B cell (primary cell): ENCODE results near the gene ABHD18. TPM values are rescaled to one million over a fixed set of nuclear protein-coding genes. Genes with fewer than 3 reads are reported as not detected.

Experiments
- ATAC-seq: fragments of 200-7000 bp; cut with Tn5 transposase; one replicate; pipeline ENCODE4 v1.10.0; 2021; ENCODE audit warnings: low read depth, mild to moderate bottlenecking, moderate number of reproducible peaks, moderate library complexity
- CTCF ChIA-PET: fragments of 350-600 bp; sonication (Branson Sonifier 250); formaldehyde crosslinking; loops from one replicate; lab custom pipeline; 2021; ENCODE audit warnings: antibody characterized with exemption, inconsistent platforms; lab: Charles Lee
- POLR2A ChIA-PET: fragments of 350-600 bp; sonication (Branson Sonifier 250); formaldehyde crosslinking; loops from one replicate; lab custom pipeline; 2021; ENCODE audit warnings: antibody characterized with exemption; lab: Charles Lee
- DNase-seq: peaks from one replicate; pipeline ENCODE4 v3.0.0; 2013
- H2AFZ ChIP-seq: 2 replicates; pipeline ENCODE4 v1.6.1; 2012; ENCODE audit warnings: mild to moderate bottlenecking, low read depth, low read length; ENCODE audit not compliant: insufficient read depth, poor library complexity, severe bottlenecking
- H3K27ac ChIP-seq, 2 donors: 1 replicate in 1 of 2; 2 replicates in 1 of 2; pipeline ENCODE4 v1.5.1; 2012 to 2013; ENCODE audit warnings: low read length in 2 of 2, mild to moderate bottlenecking in 2 of 2, moderate library complexity in 1 of 2
- H3K27me3 ChIP-seq, 4 experiments: fragments of 200-600 bp in 1 of 4; sonication (generic) in 1 of 4; replicated peaks in 1 of 4; 1 replicate in 2 of 4; 2 replicates in 2 of 4; pipeline versions ENCODE4 v1.6.1 to v1.7.0; 2013 to 2016; ENCODE audit warnings: low read length in 3 of 4, mild to moderate bottlenecking in 2 of 4, mixed read lengths in 1 of 4, moderate library complexity in 1 of 4; ENCODE audit not compliant: insufficient read depth in 4 of 4, control insufficient read depth in 3 of 4; ENCODE audit errors: control extremely low read depth in 1 of 4
- H3K36me3 ChIP-seq, 2 experiments: replicated peaks in 1 of 2; 1 replicate in 1 of 2; 2 replicates in 1 of 2; pipeline versions ENCODE4 v1.6.1 to v1.7.1; 2013; ENCODE audit warnings: low read length in 1 of 2; ENCODE audit not compliant: insufficient read depth in 2 of 2, control insufficient read depth in 1 of 2; ENCODE audit errors: control extremely low read depth in 1 of 2, extremely low read depth in 1 of 2
- H3K4me1 ChIP-seq, 2 donors: fragments of 200-600 bp in 1 of 2; sonication (generic) in 1 of 2; 1 replicate in 1 of 2; 2 replicates in 1 of 2; pipeline versions ENCODE4 v1.5.1 to v1.6.1; 2013 to 2017; ENCODE audit warnings: low read length in 2 of 2; ENCODE audit not compliant: control insufficient read depth in 2 of 2, insufficient read depth in 2 of 2
- H3K4me2 ChIP-seq: replicated peaks from 2 replicates; pipeline ENCODE3; 2012; ENCODE audit warnings: mild to moderate bottlenecking, low read depth, low read length; ENCODE audit not compliant: poor library complexity, severe bottlenecking
- H3K4me3 ChIP-seq, 5 experiments: fragments of 200-600 bp in 1 of 5; sonication (generic) in 1 of 5; 1 replicate in 3 of 5; 2 replicates in 2 of 5; pipeline versions ENCODE4 v1.5.1 to v1.7.0; 2011 to 2016; ENCODE audit warnings: low read length in 4 of 5, mild to moderate bottlenecking in 4 of 5, low read depth in 2 of 5, control low read depth in 1 of 5, moderate library complexity in 1 of 5; ENCODE audit not compliant: insufficient read depth in 1 of 5; ENCODE audit errors: control extremely low read depth in 1 of 5, extremely low read depth in 1 of 5
- H3K79me2 ChIP-seq: fragments of 200-600 bp; sonication (generic); one replicate; pipeline ENCODE4 v1.6.0; 2016; ENCODE audit warnings: low read length; ENCODE audit not compliant: control insufficient read depth, insufficient read depth
- H3K9ac ChIP-seq: fragments of 200-600 bp; sonication (generic); 2 replicates; pipeline ENCODE4 v1.6.1; 2017; ENCODE audit warnings: mild to moderate bottlenecking, low read length, moderate library complexity
- H3K9me3 ChIP-seq, 3 donors: one replicate each; pipeline versions ENCODE4 v1.6.1 to v1.7.1; 2013; ENCODE audit warnings: low read length in 2 of 3; ENCODE audit not compliant: control insufficient read depth in 2 of 3, insufficient read depth in 1 of 3; ENCODE audit errors: control extremely low read depth in 1 of 3
- H4K20me1 ChIP-seq: 2 replicates; pipeline ENCODE4 v1.6.0; 2012; ENCODE audit warnings: mild to moderate bottlenecking, low read length; ENCODE audit not compliant: insufficient read depth, control insufficient read depth, poor library complexity, severe bottlenecking
- H3K27ac Mint-ChIP-seq: one replicate; pipeline ENCODE4 v1.8.0; 2021; ENCODE audit warnings: mixed read lengths
- H3K27me3 Mint-ChIP-seq: one replicate; pipeline ENCODE4 v1.8.0; 2021; ENCODE audit warnings: mixed read lengths
- H3K4me1 Mint-ChIP-seq: one replicate; pipeline ENCODE4 v1.8.0; 2021; ENCODE audit warnings: mixed read lengths
- H3K4me3 Mint-ChIP-seq: one replicate; pipeline ENCODE4 v1.8.0; 2021; ENCODE audit warnings: mixed read lengths
- H3K9me3 Mint-ChIP-seq: one replicate; pipeline ENCODE4 v1.8.0; 2022; ENCODE audit warnings: mixed read lengths; ENCODE audit not compliant: insufficient read depth
- CTCF ChIP-seq: fragments of 200-600 bp; IDR thresholded peaks from one replicate; pipeline ENCODE4 v1.8.0; 2022; ENCODE audit warnings: antibody characterized with exemption, mild to moderate bottlenecking
- EZH2 ChIP-seq: IDR thresholded peaks from 2 replicates; pipeline ENCODE4 v1.6.1; 2012; ENCODE audit warnings: borderline replicate concordance, low read depth, mild to moderate bottlenecking, moderate library complexity, low read length; ENCODE audit not compliant: insufficient read depth, poor library complexity, severe bottlenecking
- WGBS: methylation state at CpG from one replicate; pipeline ENCODE4 v1.1.5; 2013; ENCODE audit warnings: missing lambda C conversion rate; ENCODE audit not compliant: insufficient coverage; 5-methylcytosine and 5-hydroxymethylcytosine counted together
- intact Hi-C: fragments of 100-400 bp; cut with micrococcal nuclease; formaldehyde crosslinking; loops from one replicate; pipeline ENCODE4 v1.10.0; 2022
- polyA plus RNA-seq: library from polyadenylated mRNA; depleted of rRNA; stranded (reverse); fragments of >200 nt; gene quantifications from 2 replicates; pipeline ENCODE4 v1.2.3, GENCODE V29; 2012
- total RNA-seq, 2 donors: library from RNA; stranded (reverse); fragments of 120-200 nt in 1 of 2; gene quantifications; 1 replicate in 1 of 2; 2 replicates in 1 of 2; pipeline versions ENCODE4 v1.2.3 to v1.2.4, GENCODE V29; 2013 to 2022

The ABHD18 gene
- total and polyA plus RNA-seq, 2 donors (not counting 1 experiment from before 2014, with no cell fraction given): 6.3 to 17.5 TPM

GRCh38 chr4:127997534-127998388 lies 32.6 kb downstream of the ABHD18 start:
- Histone ChIP-seq H3K36me3 (no peaks in the 10 kb centered on the region), H4K20me1 (no peaks in the 10 kb centered on the region), H3K27ac (peak overlapping the region in 1 of 2 donors; percentile 49), H3K9ac (no peak overlapping the region), H3K79me2 (no peaks in the 10 kb centered on the region), H3K9me3 (peaks cover 2 to 9% (median 6%) of the 10 kb centered on the region in 3 donors), H3K4me3 (no peak overlapping the region), H3K4me2 (no peak overlapping the region), H3K4me1 (peaks cover 0 to under 1% of the 10 kb centered on the region in 2 donors), H2AFZ (no peak overlapping the region), H3K27me3 (no peaks in the 10 kb centered on the region)
- ChIA-PET POLR2A (interaction anchor here (0.7 kb wide), 1 partner anchor 22 kb away, joined by 4 read pairs; no protein-coding TSS in a partner anchor), CTCF (interaction anchor here (0.7 to 1.5 kb wide), 4 partner anchors 22 to 183 kb away, joined by 3 to 7 read pairs (median 4); partner anchors contain the start of genes ABHD18 and MFSD8)
- no CpG with 5 or more reads among the region's 8 CpGs for WGBS
- ATAC-seq (peak; percentile 81), DNase-seq (peak; percentile 49)
- Mint-ChIP-seq H3K27ac (peak overlapping the region; percentile 78), H3K4me3 (no peak overlapping the region), H3K9me3 (no peaks in the 10 kb centered on the region), H3K27me3 (no peaks in the 10 kb centered on the region), H3K4me1 (peaks cover 22% of the 10 kb centered on the region)
- TF ChIP-seq EZH2: no peak
- TF ChIP-seq CTCF: peak; percentile 59
- intact Hi-C loops: no loop called here

- TF ChIP-seq EZH2 (no peak), CTCF (no peak)
- Mint-ChIP-seq H3K4me3 (no peak overlapping the region), H3K27me3 (no peaks in the 10 kb centered on the region), H3K9me3 (no peaks in the 10 kb centered on the region), H3K27ac (no peak overlapping the region), H3K4me1 (peaks cover 3% of the 10 kb centered on the region)
- no peak overlapping the region for H3K9ac ChIP-seq
- H3K4me1 ChIP-seq: no peaks in the 10 kb centered on the region
- H3K9me3 ChIP-seq: no peaks in the 10 kb centered on the region
- no peak for DNase-seq
- H3K27ac ChIP-seq: no peak overlapping the region
- H3K27me3 ChIP-seq: no peaks in the 10 kb centered on the region
- H4K20me1 ChIP-seq: no peaks in the 10 kb centered on the region
- 93% methylated on average over 2 of the region's 5 CpGs for WGBS
- no peak for ATAC-seq
- H3K4me3 ChIP-seq: no peak overlapping the region
- peaks cover 0 to 6% of the 10 kb centered on the region in 2 experiments for H3K36me3 ChIP-seq
- H3K4me2 ChIP-seq: no peak overlapping the region
- H3K79me2 ChIP-seq: no peaks in the 10 kb centered on the region
- ChIA-PET POLR2A (no interaction called here), CTCF (no interaction called here)
- no peak overlapping the region for H2AFZ ChIP-seq
- intact Hi-C loops: no loop called here
Measured at GRCh38 chr4:128006592-128006991, 41.4 kb downstream of the ABHD18 start.
